HCT116 (cell line): ENCODE results near the gene SLAMF1. TPM values are rescaled to one million over a fixed set of nuclear protein-coding genes. Genes with fewer than 3 reads are reported as not detected.
"Not testable (repeated sequence)": the region's sequence is repeated elsewhere in the genome, so short reads cannot be mapped to it uniquely, and the experiment has no call there.

Source experiments
- ATAC-seq: fragments of 200-7000 bp; cut with Tn5 transposase; 2 replicates; pipeline ENCODE4 v1.9.1; 2020; ENCODE audit warnings: mild to moderate bottlenecking, moderate library complexity
- BruUV-seq: library from RNA; stranded (reverse); fragments of 400-500 nt; replicated peaks from 2 replicates; lab custom pipeline; 2021; lab: Mats Ljungman, UMichigan
- CTCF ChIA-PET: fragments of 300-600 bp; sonication (Branson Sonifier 250); formaldehyde crosslinking; loops from one replicate; lab custom pipeline; 2021; ENCODE audit warnings: antibody characterized with exemption; lab: Charles Lee
- POLR2A ChIA-PET: fragments of 300-600, 350-600 bp; sonication (Branson Sonifier 250); formaldehyde crosslinking; loops from one replicate; lab custom pipeline; 2021; ENCODE audit warnings: antibody characterized with exemption; lab: Charles Lee
- RAD21 ChIA-PET, 2 experiments: fragments of 300-600 bp; sonication (Branson Sonifier 250); formaldehyde crosslinking; loops; one replicate each; lab custom pipeline; 2023; ENCODE audit warnings: low total read pairs in 2 of 2; ENCODE audit not compliant: uncharacterized antibody in 2 of 2, unreplicated experiment in 2 of 2, low non-redundant PET in 1 of 2; lab: Charles Lee
- DNase-seq: peaks from one replicate; pipeline ENCODE4 v3.0.0-alpha.2; 2010; ENCODE audit warnings: low read depth, low spot score
- H2AFZ ChIP-seq: fragments of 200-600 bp; shearing (Covaris generic), sonication (generic); 2 replicates; pipeline ENCODE4 v1.6.1; 2017; ENCODE audit warnings: low read depth, mixed run types, mixed read lengths, antibody characterized with exemption, low read length; ENCODE audit not compliant: poor library complexity, severe bottlenecking
- H3K27ac ChIP-seq: 2 replicates; pipeline ENCODE4 v1.5.1; 2012; ENCODE audit warnings: low read depth, low read length
- H3K27me3 ChIP-seq: fragments of 200-600 bp; sonication (generic); 2 replicates; pipeline ENCODE4 v1.6.1; 2016; ENCODE audit warnings: mixed run types, low read length, mixed read lengths; ENCODE audit not compliant: insufficient read depth
- H3K36me3 ChIP-seq, 2 experiments: fragments of 200-500 bp in 1 of 2; fragments of 200-600 bp in 1 of 2; sonication (Bioruptor generic) in 1 of 2; sonication (generic) in 1 of 2; 2 replicates each; pipeline versions ENCODE4 v1.5.1 to v1.6.1; 2014 to 2016; ENCODE audit warnings: low read length in 2 of 2, inconsistent platforms in 1 of 2, mixed read lengths in 1 of 2, mixed run types in 1 of 2; ENCODE audit not compliant: insufficient read depth in 2 of 2, control insufficient read depth in 1 of 2
- H3K4me1 ChIP-seq, 2 experiments: fragments of 200-600 bp in 1 of 2; sonication (generic) in 1 of 2; 2 replicates each; pipeline versions ENCODE4 v1.5.1 to v1.6.1; 2012 to 2017; ENCODE audit warnings: low read length in 2 of 2, inconsistent platforms in 1 of 2, mild to moderate bottlenecking in 1 of 2, mixed read lengths in 1 of 2, mixed run types in 1 of 2, moderate library complexity in 1 of 2; ENCODE audit not compliant: insufficient read depth in 2 of 2, control insufficient read depth in 1 of 2
- H3K4me2 ChIP-seq: fragments of 200-600 bp; sonication (generic); 2 replicates; pipeline ENCODE4 v1.6.1; 2017; ENCODE audit warnings: mixed run types, low read length, mixed read lengths
- H3K4me3 ChIP-seq, 2 experiments: fragments of 200-600 bp in 1 of 2; sonication (generic) in 1 of 2; replicated peaks in 1 of 2; 2 replicates each; pipeline ENCODE4 v1.5.1; 2011 to 2016; ENCODE audit warnings: low read length in 2 of 2, control low read depth in 1 of 2, low read depth in 1 of 2, mild to moderate bottlenecking in 1 of 2, mixed read lengths in 1 of 2, mixed run types in 1 of 2
- H3K79me2 ChIP-seq: fragments of 200-600 bp; sonication (generic); 2 replicates; pipeline ENCODE4 v1.6.1; 2017; ENCODE audit warnings: mild to moderate bottlenecking, mixed run types, low read length, moderate library complexity, mixed read lengths; ENCODE audit not compliant: insufficient read depth
- H3K9ac ChIP-seq: fragments of 200-600 bp; sonication (generic); 2 replicates; pipeline ENCODE4 v1.6.1; 2016; ENCODE audit warnings: low read length, mixed read lengths
- H3K9me2 ChIP-seq: fragments of 200-600 bp; sonication (generic), shearing (Covaris generic); 2 replicates; pipeline ENCODE4 v1.6.1; 2017; ENCODE audit warnings: mixed run types, mild to moderate bottlenecking, moderate library complexity; ENCODE audit not compliant: insufficient read depth
- H3K9me3 ChIP-seq, 2 experiments: fragments of 200-500 bp in 1 of 2; fragments of 200-600 bp in 1 of 2; sonication (Bioruptor generic) in 1 of 2; sonication (generic) in 1 of 2; 2 replicates each; pipeline ENCODE4 v1.6.1; 2014 to 2017; ENCODE audit warnings: low read length in 2 of 2, mixed read lengths in 2 of 2, inconsistent platforms in 1 of 2, low read depth in 1 of 2, mild to moderate bottlenecking in 1 of 2, mixed run types in 1 of 2, moderate library complexity in 1 of 2; ENCODE audit not compliant: control insufficient read depth in 1 of 2, insufficient read depth in 1 of 2
- H4K20me1 ChIP-seq: fragments of 200-600 bp; sonication (generic), shearing (Covaris generic); 2 replicates; pipeline ENCODE4 v1.6.1; 2017; ENCODE audit warnings: mixed run types, mild to moderate bottlenecking, moderate library complexity; ENCODE audit not compliant: insufficient read depth
- EGR1 ChIP-seq: IDR thresholded peaks from 2 replicates; pipeline ENCODE4 v1.6.1; 2012; ENCODE audit warnings: low read depth
- EZH2 ChIP-seq: fragments of 200-600 bp; sonication (generic); IDR thresholded peaks from 2 replicates; pipeline ENCODE4 v1.6.1; 2017; ENCODE audit warnings: antibody characterized with exemption, mixed run types
- JUND ChIP-seq: IDR thresholded peaks from 2 replicates; pipeline ENCODE4 v1.6.1; 2012
- POLR2A ChIP-seq: IDR thresholded peaks from 2 replicates; pipeline ENCODE4 v1.7.0; 2011; ENCODE audit warnings: borderline replicate concordance; ENCODE audit not compliant: insufficient read depth, insufficient read length; ENCODE audit errors: extremely low read depth
- POLR2AphosphoS5 ChIP-seq: IDR thresholded peaks from 2 replicates; pipeline ENCODE4 v1.6.1; 2011; ENCODE audit warnings: mild to moderate bottlenecking, low read depth, low read length, moderate library complexity
- SP1 ChIP-seq: IDR thresholded peaks from 2 replicates; pipeline ENCODE4 v1.6.1; 2012; ENCODE audit warnings: low read depth
- TCF7L2 ChIP-seq: IDR thresholded peaks from 2 replicates; pipeline ENCODE4 v1.7.0; 2011; ENCODE audit warnings: borderline replicate concordance, inconsistent platforms; ENCODE audit not compliant: insufficient read depth, insufficient read length; ENCODE audit errors: extremely low read depth
- intact Hi-C: fragments of 100-400 bp; cut with micrococcal nuclease; formaldehyde crosslinking; loops from 2 replicates; pipeline ENCODE4 v1.10.0; 2022
- total RNA-seq: library from RNA; stranded (reverse); gene quantifications from one replicate; pipeline ENCODE4 v1.2.1, GENCODE V29; 2021; ENCODE audit not compliant: unreplicated experiment
- TF ChIP-seq, protein P1 (sequence below): IDR thresholded peaks from 2 replicates; pipeline ENCODE4 v1.6.1; 2011; ENCODE audit warnings: mild to moderate bottlenecking, low read length, moderate library complexity; ENCODE audit not compliant: insufficient replicate concordance; ENCODE audit errors: extremely low read depth
- TF ChIP-seq, protein P2 (sequence below), 3 experiments: fragments of 200-600 bp in 1 of 3; sonication (generic) in 1 of 3; IDR thresholded peaks in 2 of 3; conservative IDR thresholded peaks in 1 of 3; 2 replicates each; pipeline ENCODE4 v1.5.1; 2012 to 2017; ENCODE audit warnings: low read depth in 2 of 3, low read length in 2 of 3, antibody characterized with exemption in 1 of 3, borderline replicate concordance in 1 of 3, control low read depth in 1 of 3, mild to moderate bottlenecking in 1 of 3, mixed read lengths in 1 of 3, mixed run types in 1 of 3, moderate library complexity in 1 of 3; ENCODE audit not compliant: insufficient read depth in 1 of 3
- TF ChIP-seq, protein P3 (sequence below): IDR thresholded peaks from 2 replicates; pipeline ENCODE4 v1.6.1; 2012; ENCODE audit warnings: low read depth

Gene SLAMF1
- total RNA-seq, 1 experiment from 2014 or later, result 0.30 TPM

DNA sequence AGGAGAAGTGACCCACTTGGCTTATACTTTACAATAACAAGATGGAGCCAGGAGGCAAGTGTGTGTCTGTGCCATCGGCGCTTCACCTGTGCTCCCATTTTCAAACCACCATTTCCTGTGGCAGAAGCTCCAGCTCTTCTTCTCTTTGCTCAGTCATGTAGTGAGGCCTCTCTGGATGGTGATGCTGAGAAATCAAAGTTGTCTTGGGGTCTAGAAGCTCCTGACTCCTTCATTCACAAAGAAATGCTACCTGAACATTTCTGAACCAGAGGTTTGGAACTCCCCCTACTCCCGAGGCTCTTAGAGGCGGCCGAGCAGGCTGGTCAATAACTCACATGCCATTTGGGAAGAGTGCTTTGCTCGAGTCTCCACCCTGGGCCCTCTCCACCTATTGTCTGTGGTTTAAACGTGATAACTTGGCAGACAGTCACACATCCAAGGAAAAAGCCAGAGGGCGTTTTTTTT, 18.0 kb downstream of the SLAMF1 start:
- no peak overlapping the region for H3K9ac ChIP-seq
- H4K20me1 ChIP-seq, result no peaks in the 10 kb centered on the region
- ChIA-PET CTCF (no interaction called here), RAD21 (no interaction called here), POLR2A (no interaction called here)
- no peaks in the 10 kb centered on the region for H3K79me2 ChIP-seq
- no peaks in the 10 kb centered on the region for H3K9me2 ChIP-seq
- H3K9me3 ChIP-seq, result no peaks in the 10 kb centered on the region
- no TSS peak for BruUV-seq
- no peak overlapping the region for H3K27ac ChIP-seq
- no peak overlapping the region for H2AFZ ChIP-seq
- H3K4me2 ChIP-seq, result no peak overlapping the region
- no peaks in the 10 kb centered on the region for H3K36me3 ChIP-seq
- DNase-seq, result no peak
- no peak for ATAC-seq
- no peaks in the 10 kb centered on the region for H3K27me3 ChIP-seq
- TF ChIP-seq TCF7L2 (no peak), JUND (no peak), EZH2 (no peak), SP1 (no peak), POLR2AphosphoS5 (no peak), EGR1 (no peak), POLR2A (no peak)
- TF ChIP-seq, protein P1, sequence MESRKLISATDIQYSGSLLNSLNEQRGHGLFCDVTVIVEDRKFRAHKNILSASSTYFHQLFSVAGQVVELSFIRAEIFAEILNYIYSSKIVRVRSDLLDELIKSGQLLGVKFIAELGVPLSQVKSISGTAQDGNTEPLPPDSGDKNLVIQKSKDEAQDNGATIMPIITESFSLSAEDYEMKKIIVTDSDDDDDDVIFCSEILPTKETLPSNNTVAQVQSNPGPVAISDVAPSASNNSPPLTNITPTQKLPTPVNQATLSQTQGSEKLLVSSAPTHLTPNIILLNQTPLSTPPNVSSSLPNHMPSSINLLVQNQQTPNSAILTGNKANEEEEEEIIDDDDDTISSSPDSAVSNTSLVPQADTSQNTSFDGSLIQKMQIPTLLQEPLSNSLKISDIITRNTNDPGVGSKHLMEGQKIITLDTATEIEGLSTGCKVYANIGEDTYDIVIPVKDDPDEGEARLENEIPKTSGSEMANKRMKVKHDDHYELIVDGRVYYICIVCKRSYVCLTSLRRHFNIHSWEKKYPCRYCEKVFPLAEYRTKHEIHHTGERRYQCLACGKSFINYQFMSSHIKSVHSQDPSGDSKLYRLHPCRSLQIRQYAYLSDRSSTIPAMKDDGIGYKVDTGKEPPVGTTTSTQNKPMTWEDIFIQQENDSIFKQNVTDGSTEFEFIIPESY, result no peak
- TF ChIP-seq, protein P2, sequence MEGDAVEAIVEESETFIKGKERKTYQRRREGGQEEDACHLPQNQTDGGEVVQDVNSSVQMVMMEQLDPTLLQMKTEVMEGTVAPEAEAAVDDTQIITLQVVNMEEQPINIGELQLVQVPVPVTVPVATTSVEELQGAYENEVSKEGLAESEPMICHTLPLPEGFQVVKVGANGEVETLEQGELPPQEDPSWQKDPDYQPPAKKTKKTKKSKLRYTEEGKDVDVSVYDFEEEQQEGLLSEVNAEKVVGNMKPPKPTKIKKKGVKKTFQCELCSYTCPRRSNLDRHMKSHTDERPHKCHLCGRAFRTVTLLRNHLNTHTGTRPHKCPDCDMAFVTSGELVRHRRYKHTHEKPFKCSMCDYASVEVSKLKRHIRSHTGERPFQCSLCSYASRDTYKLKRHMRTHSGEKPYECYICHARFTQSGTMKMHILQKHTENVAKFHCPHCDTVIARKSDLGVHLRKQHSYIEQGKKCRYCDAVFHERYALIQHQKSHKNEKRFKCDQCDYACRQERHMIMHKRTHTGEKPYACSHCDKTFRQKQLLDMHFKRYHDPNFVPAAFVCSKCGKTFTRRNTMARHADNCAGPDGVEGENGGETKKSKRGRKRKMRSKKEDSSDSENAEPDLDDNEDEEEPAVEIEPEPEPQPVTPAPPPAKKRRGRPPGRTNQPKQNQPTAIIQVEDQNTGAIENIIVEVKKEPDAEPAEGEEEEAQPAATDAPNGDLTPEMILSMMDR (IDR thresholded peaks at IDR 0.05 in 2 of 3, conservative IDR thresholded peaks at IDR 0.05 in 1 of 3; ENCODE audit: borderline replicate concordance in 1 of 3, insufficient read depth in 1 of 3, low read depth in 2 of 3, low read length in 2 of 3), result no peak
- TF ChIP-seq, protein P3, sequence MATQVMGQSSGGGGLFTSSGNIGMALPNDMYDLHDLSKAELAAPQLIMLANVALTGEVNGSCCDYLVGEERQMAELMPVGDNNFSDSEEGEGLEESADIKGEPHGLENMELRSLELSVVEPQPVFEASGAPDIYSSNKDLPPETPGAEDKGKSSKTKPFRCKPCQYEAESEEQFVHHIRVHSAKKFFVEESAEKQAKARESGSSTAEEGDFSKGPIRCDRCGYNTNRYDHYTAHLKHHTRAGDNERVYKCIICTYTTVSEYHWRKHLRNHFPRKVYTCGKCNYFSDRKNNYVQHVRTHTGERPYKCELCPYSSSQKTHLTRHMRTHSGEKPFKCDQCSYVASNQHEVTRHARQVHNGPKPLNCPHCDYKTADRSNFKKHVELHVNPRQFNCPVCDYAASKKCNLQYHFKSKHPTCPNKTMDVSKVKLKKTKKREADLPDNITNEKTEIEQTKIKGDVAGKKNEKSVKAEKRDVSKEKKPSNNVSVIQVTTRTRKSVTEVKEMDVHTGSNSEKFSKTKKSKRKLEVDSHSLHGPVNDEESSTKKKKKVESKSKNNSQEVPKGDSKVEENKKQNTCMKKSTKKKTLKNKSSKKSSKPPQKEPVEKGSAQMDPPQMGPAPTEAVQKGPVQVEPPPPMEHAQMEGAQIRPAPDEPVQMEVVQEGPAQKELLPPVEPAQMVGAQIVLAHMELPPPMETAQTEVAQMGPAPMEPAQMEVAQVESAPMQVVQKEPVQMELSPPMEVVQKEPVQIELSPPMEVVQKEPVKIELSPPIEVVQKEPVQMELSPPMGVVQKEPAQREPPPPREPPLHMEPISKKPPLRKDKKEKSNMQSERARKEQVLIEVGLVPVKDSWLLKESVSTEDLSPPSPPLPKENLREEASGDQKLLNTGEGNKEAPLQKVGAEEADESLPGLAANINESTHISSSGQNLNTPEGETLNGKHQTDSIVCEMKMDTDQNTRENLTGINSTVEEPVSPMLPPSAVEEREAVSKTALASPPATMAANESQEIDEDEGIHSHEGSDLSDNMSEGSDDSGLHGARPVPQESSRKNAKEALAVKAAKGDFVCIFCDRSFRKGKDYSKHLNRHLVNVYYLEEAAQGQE, result no peak
- TF ChIP-seq, all 23 proteins: peak for 0
- no peak overlapping the region for H3K4me3 ChIP-seq
- intact Hi-C loops, result no loop called here
- H3K4me1 ChIP-seq, result no peaks in the 10 kb centered on the region

DNA sequence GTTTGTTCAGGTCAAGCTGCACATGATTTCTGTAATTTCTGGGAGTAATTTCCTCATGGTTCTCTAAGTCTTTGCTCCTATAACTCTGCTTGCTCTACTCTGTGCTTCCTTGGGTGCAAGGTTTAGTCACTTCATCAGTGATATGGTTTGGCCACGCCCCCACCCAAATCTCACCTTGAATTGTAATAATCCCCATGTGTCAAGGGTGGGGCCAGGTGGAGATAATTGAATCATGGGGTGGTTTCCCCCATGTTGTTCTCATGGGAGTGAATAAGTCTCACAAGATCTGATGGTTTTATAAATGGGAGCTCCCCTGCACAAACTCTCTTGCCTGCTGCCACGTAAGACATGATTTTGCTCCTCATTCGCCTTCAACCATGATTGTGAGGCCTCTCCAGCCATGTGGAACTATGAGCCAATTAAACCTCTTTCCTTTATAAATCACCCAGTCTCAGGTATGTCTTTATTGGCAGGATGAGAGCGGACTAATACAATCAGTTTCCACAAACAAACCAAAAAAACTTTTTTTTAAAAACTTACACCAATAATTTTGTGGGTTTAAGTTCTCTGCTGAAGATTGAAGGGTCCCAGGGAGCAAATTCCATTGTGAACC, 19.1 kb downstream of the SLAMF1 start:
- H3K4me1 ChIP-seq, intact Hi-C loops, H3K27me3 ChIP-seq, DNase-seq, RAD21 ChIA-PET, H3K9ac ChIP-seq, BruUV-seq, H3K36me3 ChIP-seq, H3K4me3 ChIP-seq, ATAC-seq, H3K9me3 ChIP-seq, H3K79me2 ChIP-seq, H3K4me2 ChIP-seq, H3K9me2 ChIP-seq, H2AFZ ChIP-seq, H3K27ac ChIP-seq, H4K20me1 ChIP-seq, CTCF ChIA-PET, POLR2A ChIA-PET: not testable (repeated sequence)
